Gastroesophageal sphincter (tissue), 4 donors: ENCODE results near the gene YAP1. TPM values are rescaled to one million over a fixed set of nuclear protein-coding genes. Genes with fewer than 3 reads are reported as not detected.

Experiments
- ATAC-seq: fragments of 150-250 bp; one replicate; pipeline ENCODE4 v1.9.1; 2016; ENCODE audit warnings: mild to moderate bottlenecking, moderate library complexity
- H3K27ac ChIP-seq, 4 donors: fragments of 200-600 bp; sonication (generic) in 3 of 4; 1 replicate in 3 of 4; 2 replicates in 1 of 4; pipeline ENCODE4 v1.5.1; 2016 to 2019
- H3K27me3 ChIP-seq: fragments of 200-600 bp; sonication (generic); one replicate; pipeline ENCODE4 v1.5.1; 2019
- H3K36me3 ChIP-seq, 2 donors: fragments of 200-600 bp; sonication (generic); one replicate each; pipeline ENCODE4 v1.5.1; 2019; ENCODE audit warnings: control low read depth in 1 of 2
- H3K4me1 ChIP-seq, 3 donors: fragments of 200-600 bp; sonication (generic); 1 replicate in 2 of 3; 2 replicates in 1 of 3; pipeline ENCODE4 v1.5.1; 2016 to 2019; ENCODE audit warnings: control low read depth in 2 of 3
- H3K4me3 ChIP-seq, 2 donors: fragments of 200-600 bp; sonication (generic); one replicate each; pipeline ENCODE4 v1.5.1; 2019; ENCODE audit warnings: mild to moderate bottlenecking in 1 of 2, moderate library complexity in 1 of 2
- H3K9me3 ChIP-seq, 3 donors: fragments of 200-600 bp; sonication (generic); one replicate each; pipeline ENCODE4 v1.5.1; 2017 to 2019; ENCODE audit warnings: control low read depth in 2 of 3
- EP300 ChIP-seq: sonication (generic); formaldehyde crosslinking; IDR thresholded peaks from one replicate; pipeline ENCODE4 v1.6.1; 2017; ENCODE audit warnings: antibody characterized with exemption, mild to moderate bottlenecking
- POLR2A ChIP-seq, 2 donors: fragments of 450-650 bp; IDR thresholded peaks; one replicate each; pipeline ENCODE4 v1.6.1; 2017; ENCODE audit warnings: antibody characterized with exemption in 2 of 2, mild to moderate bottlenecking in 2 of 2, moderate library complexity in 1 of 2
- POLR2AphosphoS5 ChIP-seq: sonication (generic); formaldehyde crosslinking; IDR thresholded peaks from one replicate; pipeline ENCODE4 v1.6.1; 2017; ENCODE audit warnings: antibody characterized with exemption
- WGBS, 2 donors: methylation state at CpG; one replicate each; pipeline ENCODE4 v1.1.5; 2018; ENCODE audit warnings: low coverage in 1 of 2; 5-methylcytosine and 5-hydroxymethylcytosine counted together
- total RNA-seq, 4 donors: library from RNA; depleted of rRNA; stranded (reverse); fragments of >200 nt; gene quantifications; one replicate each; pipeline ENCODE4 v1.1.0, GENCODE V29; 2016
- TF ChIP-seq, protein P1 (sequence below), 4 experiments: fragments of 200-600 bp in 2 of 4; fragments of 450-650 bp in 2 of 4; sonication (generic) in 1 of 4; IDR thresholded peaks; one replicate each; pipeline ENCODE4 v1.5.1; 2017 to 2019; ENCODE audit warnings: antibody characterized with exemption in 4 of 4, mild to moderate bottlenecking in 2 of 4, moderate library complexity in 2 of 4

Gene YAP1
- total RNA-seq, 4 donors from 2014 or later = 192 to 323 (median 278) TPM

DNA sequence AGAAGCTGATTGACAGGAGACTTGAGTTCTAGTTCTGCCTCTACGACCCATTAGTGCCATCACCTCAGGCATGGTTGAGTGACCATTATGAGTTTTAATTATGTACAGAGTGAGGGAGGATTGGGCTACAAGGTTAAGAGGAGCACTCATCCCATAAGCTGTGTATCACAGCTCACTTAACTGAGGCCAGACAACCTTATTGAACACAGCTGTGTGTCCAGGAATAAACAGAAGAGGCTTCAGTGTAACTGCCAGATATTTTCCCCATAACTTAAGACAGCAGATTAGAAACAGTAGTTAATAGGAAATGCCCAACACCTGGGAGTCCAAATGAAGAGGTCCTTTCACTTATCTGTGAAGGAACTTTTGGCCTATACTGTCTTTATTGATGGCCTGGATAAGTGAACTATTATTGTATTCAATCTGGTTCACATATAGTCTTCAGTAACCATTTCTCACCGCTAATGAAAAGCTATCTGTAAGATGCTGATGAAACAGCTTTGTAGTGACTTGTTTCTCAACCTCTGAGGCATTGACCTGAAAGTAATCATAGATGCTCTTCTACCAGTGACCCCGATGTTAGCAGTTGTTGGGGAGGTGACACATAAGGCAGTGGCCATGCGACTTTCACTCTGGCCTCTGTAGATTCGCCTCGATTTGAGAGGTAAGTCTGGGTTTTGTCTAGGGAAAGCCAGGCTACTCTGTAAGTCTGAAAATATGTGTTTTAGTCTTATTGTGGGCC is 41.7 kb downstream of the YAP1 start:
- no peak overlapping the region for H3K4me3 ChIP-seq
- no peaks in the 10 kb centered on the region for H3K9me3 ChIP-seq
- ATAC-seq = no peak
- 93 to 96% methylated on average over 4 to 6 of the region's 6 CpGs for WGBS, 2 donors
- TF ChIP-seq POLR2A (IDR thresholded peaks at IDR 0.05) = no peak
- no peak for TF ChIP-seq POLR2AphosphoS5
- TF ChIP-seq, protein P1, sequence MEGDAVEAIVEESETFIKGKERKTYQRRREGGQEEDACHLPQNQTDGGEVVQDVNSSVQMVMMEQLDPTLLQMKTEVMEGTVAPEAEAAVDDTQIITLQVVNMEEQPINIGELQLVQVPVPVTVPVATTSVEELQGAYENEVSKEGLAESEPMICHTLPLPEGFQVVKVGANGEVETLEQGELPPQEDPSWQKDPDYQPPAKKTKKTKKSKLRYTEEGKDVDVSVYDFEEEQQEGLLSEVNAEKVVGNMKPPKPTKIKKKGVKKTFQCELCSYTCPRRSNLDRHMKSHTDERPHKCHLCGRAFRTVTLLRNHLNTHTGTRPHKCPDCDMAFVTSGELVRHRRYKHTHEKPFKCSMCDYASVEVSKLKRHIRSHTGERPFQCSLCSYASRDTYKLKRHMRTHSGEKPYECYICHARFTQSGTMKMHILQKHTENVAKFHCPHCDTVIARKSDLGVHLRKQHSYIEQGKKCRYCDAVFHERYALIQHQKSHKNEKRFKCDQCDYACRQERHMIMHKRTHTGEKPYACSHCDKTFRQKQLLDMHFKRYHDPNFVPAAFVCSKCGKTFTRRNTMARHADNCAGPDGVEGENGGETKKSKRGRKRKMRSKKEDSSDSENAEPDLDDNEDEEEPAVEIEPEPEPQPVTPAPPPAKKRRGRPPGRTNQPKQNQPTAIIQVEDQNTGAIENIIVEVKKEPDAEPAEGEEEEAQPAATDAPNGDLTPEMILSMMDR (IDR thresholded peaks at IDR 0.05) = no peak
- TF ChIP-seq EP300 = no peak
- no peaks in the 10 kb centered on the region for H3K27me3 ChIP-seq
- H3K4me1 ChIP-seq = peaks cover 11 to 90% (median 24%) of the 10 kb centered on the region in 3 donors
- no peak overlapping the region for H3K27ac ChIP-seq
- no peaks in the 10 kb centered on the region for H3K36me3 ChIP-seq

DNA sequence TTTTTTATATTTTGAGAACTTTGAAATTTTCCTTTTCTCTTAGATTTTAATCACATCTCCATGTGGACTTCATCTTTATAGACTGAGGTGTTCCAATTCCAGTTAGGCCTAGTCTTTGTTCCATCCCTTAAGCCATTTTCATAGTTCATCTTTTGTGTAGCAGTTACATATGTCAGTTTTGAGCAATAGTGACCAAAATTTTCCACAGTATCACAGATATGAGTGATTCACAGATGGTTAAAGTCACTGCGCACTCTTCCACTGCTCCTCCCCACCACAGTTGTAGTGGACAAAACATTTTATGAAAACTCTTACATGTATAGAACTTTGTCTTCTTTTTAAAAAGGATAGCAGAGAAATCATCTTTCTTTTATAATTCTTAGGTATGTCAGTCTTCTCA is 42.8 kb downstream of the YAP1 start:
- no peak overlapping the region for H3K27ac ChIP-seq
- H3K36me3 ChIP-seq = no peaks in the 10 kb centered on the region
- TF ChIP-seq EP300 = no peak
- TF ChIP-seq, protein P1 (IDR thresholded peaks at IDR 0.05) = no peak
- TF ChIP-seq POLR2A (IDR thresholded peaks at IDR 0.05) = no peak
- TF ChIP-seq POLR2AphosphoS5 = no peak
- H3K27me3 ChIP-seq = no peaks in the 10 kb centered on the region
- no peaks in the 10 kb centered on the region for H3K9me3 ChIP-seq
- H3K4me3 ChIP-seq = no peak overlapping the region
- H3K4me1 ChIP-seq = peaks cover 4 to 90% (median 21%) of the 10 kb centered on the region in 3 donors
- WGBS, 2 donors = 80 to 92% methylated on average over 1 of the region's 1 CpG
- no peak for ATAC-seq

DNA sequence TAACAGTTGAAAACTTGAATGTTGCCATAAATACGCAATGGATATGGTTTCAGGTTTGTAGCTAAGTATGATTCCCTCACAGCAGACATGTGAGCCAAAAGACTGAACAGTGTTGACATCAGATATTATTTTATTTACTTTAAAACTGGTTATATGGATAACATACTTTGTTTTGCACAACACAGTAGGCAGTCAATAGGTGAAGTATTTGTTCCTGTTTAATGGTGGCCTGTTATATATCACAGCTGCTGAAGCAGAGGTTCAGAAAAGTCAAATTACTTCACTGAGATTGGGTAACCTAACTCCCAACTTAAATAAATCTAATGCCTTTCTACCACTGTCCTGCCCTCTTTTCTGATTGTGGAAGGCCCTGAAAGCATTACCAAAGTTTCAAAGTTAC is 44.6 kb downstream of the YAP1 start:
- H3K4me1 ChIP-seq = peaks cover 4 to 85% (median 28%) of the 10 kb centered on the region in 3 donors
- H3K9me3 ChIP-seq = no peaks in the 10 kb centered on the region
- no peaks in the 10 kb centered on the region for H3K36me3 ChIP-seq
- no peak for TF ChIP-seq POLR2A (IDR thresholded peaks at IDR 0.05)
- TF ChIP-seq, protein P1 (IDR thresholded peaks at IDR 0.05) = no peak
- TF ChIP-seq EP300 = no peak
- TF ChIP-seq POLR2AphosphoS5 = no peak
- H3K27me3 ChIP-seq = no peaks in the 10 kb centered on the region
- no peak overlapping the region for H3K27ac ChIP-seq
- ATAC-seq = no peak
- no peak overlapping the region for H3K4me3 ChIP-seq
- 92% methylated on average over 1 of the region's 1 CpG; no CpG with 5 or more reads in 1 of the 2 donors for WGBS, 2 donors

DNA sequence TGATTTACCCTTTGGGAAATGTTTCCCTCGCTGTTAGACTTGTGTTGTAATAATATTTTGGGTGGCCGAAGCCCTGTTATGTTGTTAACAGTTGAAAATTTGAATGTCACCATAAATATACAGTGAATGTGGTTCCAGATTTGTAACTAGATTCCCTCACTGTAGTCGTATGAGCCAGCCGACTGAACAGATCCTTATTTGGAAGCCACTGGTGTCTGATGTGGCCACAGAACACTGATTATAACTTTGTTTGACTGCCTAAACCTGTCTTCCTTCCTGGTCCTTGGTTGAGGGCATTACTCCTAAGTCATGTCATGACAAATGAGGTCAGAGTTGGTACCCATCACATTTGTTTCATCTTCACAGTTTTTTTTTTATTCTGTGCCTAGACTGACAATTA is 45.4 kb downstream of the YAP1 start:
- WGBS, 2 donors = 29 to 56% methylated on average over 4 of the region's 4 CpGs
- peaks cover 4 to 89% (median 28%) of the 10 kb centered on the region in 3 donors for H3K4me1 ChIP-seq
- ATAC-seq = no peak

More for the DNA sequence above, 45.4 kb downstream of the YAP1 start:
- Histone ChIP-seq H3K36me3 (no peaks in the 10 kb centered on the region), H3K27me3 (no peaks in the 10 kb centered on the region), H3K4me3 (no peak overlapping the region), H3K27ac (peak overlapping the region in 1 of 4 donors; percentile 36), H3K9me3 (no peaks in the 10 kb centered on the region)
- TF ChIP-seq, protein P1 (IDR thresholded peaks at IDR 0.05) = no peak
- TF ChIP-seq POLR2AphosphoS5 (no peak), POLR2A (IDR thresholded peaks at IDR 0.05) (no peak), EP300 (no peak)
